Esophagus squamous epithelium (tissue), 4 donors: ENCODE measurements around the gene LRRC49.

Experiments used
- CTCF ChIP-seq, 6 experiments: fragments of 450-650 bp in 4 of 6; fragments of 200-600 bp in 2 of 6; sonication (generic) in 2 of 6; IDR thresholded peaks; one replicate each; pipeline ENCODE4 v1.5.1; 2016 to 2019; ENCODE audit warnings: antibody characterized with exemption in 6 of 6, mild to moderate bottlenecking in 4 of 6, moderate library complexity in 4 of 6
- POLR2A ChIP-seq, 4 donors: fragments of 450-650 bp; IDR thresholded peaks; one replicate each; pipeline ENCODE4 v1.6.1; 2017; ENCODE audit warnings: antibody characterized with exemption in 4 of 4, mild to moderate bottlenecking in 4 of 4, moderate library complexity in 3 of 4

GRCh38 chr15:70964058-70964457 is 71.4 kb downstream of the LRRC49 start:
- TF ChIP-seq CTCF (IDR thresholded peaks at IDR 0.05) (no peak), POLR2A (IDR thresholded peaks at IDR 0.05) (no peak)
